Hepatic stellate cell (primary cell): Measurements from ENCODE around the gene FAM43B.

Experiments
- DNase-seq: peaks from one replicate; pipeline ENCODE4 v3.0.0; 2011; ENCODE audit warnings: low spot score

Gene FAM43B

GRCh38 chr1:20551161-20551560 is 1.2 kb upstream of the FAM43B start:
- DNase-seq: no peak

- DNase-seq: peak; percentile 26
Observed at GRCh38 chr1:20552728-20553445, 514 bp downstream of the FAM43B start.

- DNase-seq: no peak
Observed at GRCh38 chr1:20555025-20555757, 2.8 kb downstream of the FAM43B start.

GRCh38 chr1:20555758-20556120 is 3.4 kb downstream of the FAM43B start:
- no peak for DNase-seq

- no peak for DNase-seq
Observed at GRCh38 chr1:20558191-20558590, 5.8 kb downstream of the FAM43B start.

GRCh38 chr1:20560966-20561365 is 8.6 kb downstream of the FAM43B start:
- no peak for DNase-seq

GRCh38 chr1:20565234-20565633 is 12.9 kb downstream of the FAM43B start:
- no peak for DNase-seq

GRCh38 chr1:20569523-20570098 is 17.2 kb downstream of the FAM43B start:
- no peak for DNase-seq

GRCh38 chr1:20571427-20571826 is 19.1 kb downstream of the FAM43B start:
- no peak for DNase-seq

GRCh38 chr1:20573987-20574386 is 21.6 kb downstream of the FAM43B start:
- DNase-seq: no peak

GRCh38 chr1:20574686-20575540 is 22.5 kb downstream of the FAM43B start:
- DNase-seq: peak; percentile 91

GRCh38 chr1:20575541-20576336 is 23.4 kb downstream of the FAM43B start:
- no peak for DNase-seq

GRCh38 chr1:20578062-20578461 is 25.7 kb downstream of the FAM43B start:
- DNase-seq: no peak

GRCh38 chr1:20578721-20579395 is 26.5 kb downstream of the FAM43B start:
- no peak for DNase-seq

- DNase-seq: no peak
Observed at GRCh38 chr1:20584890-20585289, 32.5 kb downstream of the FAM43B start.

- peak; percentile 46 for DNase-seq
Observed at GRCh38 chr1:20586953-20587660, 34.7 kb downstream of the FAM43B start.

- DNase-seq: peak; percentile 53
Observed at GRCh38 chr1:20587661-20588053, 35.3 kb downstream of the FAM43B start.

- DNase-seq: no peak
Observed at GRCh38 chr1:20588634-20589225, 36.4 kb downstream of the FAM43B start, which contains the start of gene CDA. TSS of gene CDA (plus strand) at chr1:20589097. CDS start at chr1:20589130, 33 bp downstream.

- peak; percentile 70 for DNase-seq
Observed at GRCh38 chr1:20589331-20590278, 37.2 kb downstream of the FAM43B start.
